ENCODE data around the gene TRIM25. TPM values are rescaled to one million over a fixed set of nuclear protein-coding genes. Genes with fewer than 3 reads are reported as not detected.

The TRIM25 gene
- total RNA-seq, 1 experiment from 2014 or later: 107 TPM

- peaks cover 28% of the 10 kb centered on the region for H3K4me1 Mint-ChIP-seq (ENCODE audit: low read depth, unreplicated experiment)
- H3K4me3 Mint-ChIP-seq (ENCODE audit: low read depth, unreplicated experiment): peak overlapping the region; percentile 83
- TF ChIP-seq CTCF (IDR thresholded peaks at IDR 0.05; ENCODE audit: unreplicated experiment): no peak
- no peaks in the 10 kb centered on the region for H3K27me3 Mint-ChIP-seq (ENCODE audit: unreplicated experiment)
- CTCF ChIA-PET: interaction anchor here (0.6 kb wide), 1 partner anchor 96 kb away, joined by 5 read pairs; no protein-coding TSS in a partner anchor
- intact Hi-C loops (cut with micrococcal nuclease; ENCODE audit: unreplicated experiment): no loop called here
- H3K36me3 Mint-ChIP-seq (ENCODE audit: insufficient read depth, unreplicated experiment): peaks cover 60% of the 10 kb centered on the region
- no TSS peak for BruUV-seq (replicated peaks)
- H3K9me3 Mint-ChIP-seq (ENCODE audit: low read depth, unreplicated experiment): peaks cover 5% of the 10 kb centered on the region
- no peak for DNase-seq
- peak overlapping the region; percentile 90 for H3K27ac Mint-ChIP-seq (ENCODE audit: unreplicated experiment)
These were observed 878 bp upstream of the TRIM25 start for GRCh38 chr17:56914581-56915273.

GRCh38 chr17:56913353-56913866 lies 439 bp downstream of the TRIM25 start:
- Mint-ChIP-seq H3K4me3 (ENCODE audit: low read depth, unreplicated experiment) (peak overlapping the region; percentile 83), H3K36me3 (ENCODE audit: insufficient read depth, unreplicated experiment) (peaks cover 65% of the 10 kb centered on the region), H3K9me3 (ENCODE audit: low read depth, unreplicated experiment) (peaks cover 2% of the 10 kb centered on the region), H3K27me3 (ENCODE audit: unreplicated experiment) (no peaks in the 10 kb centered on the region), H3K27ac (ENCODE audit: unreplicated experiment) (peak overlapping the region; percentile 90), H3K4me1 (ENCODE audit: low read depth, unreplicated experiment) (peaks cover 35% of the 10 kb centered on the region)
- no peak for TF ChIP-seq CTCF (IDR thresholded peaks at IDR 0.05; ENCODE audit: unreplicated experiment)
- DNase-seq: no peak
- TSS peak; percentile 53 for BruUV-seq (replicated peaks)
- CTCF ChIA-PET: interaction anchor here (0.8 to 1.7 kb wide), 2 partner anchors 17 to 94 kb away, joined by 4 to 5 read pairs; no protein-coding TSS in a partner anchor
- intact Hi-C loops (cut with micrococcal nuclease; ENCODE audit: unreplicated experiment): no loop called here

GRCh38 chr17:56913000-56913311 lies 893 bp downstream of the TRIM25 start:
- Mint-ChIP-seq H3K4me3 (ENCODE audit: low read depth, unreplicated experiment) (peak overlapping the region; percentile 83), H3K9me3 (ENCODE audit: low read depth, unreplicated experiment) (peaks cover 2% of the 10 kb centered on the region), H3K27ac (ENCODE audit: unreplicated experiment) (peak overlapping the region; percentile 90), H3K36me3 (ENCODE audit: insufficient read depth, unreplicated experiment) (peaks cover 70% of the 10 kb centered on the region), H3K4me1 (ENCODE audit: low read depth, unreplicated experiment) (peaks cover 37% of the 10 kb centered on the region), H3K27me3 (ENCODE audit: unreplicated experiment) (no peaks in the 10 kb centered on the region)
- TF ChIP-seq CTCF (IDR thresholded peaks at IDR 0.05; ENCODE audit: unreplicated experiment): no peak
- intact Hi-C loops (cut with micrococcal nuclease; ENCODE audit: unreplicated experiment): no loop called here
- CTCF ChIA-PET: interaction anchor here (1.7 kb wide), 1 partner anchor 93 kb away, joined by 5 read pairs; no protein-coding TSS in a partner anchor
- no TSS peak for BruUV-seq (replicated peaks)
- no peak for DNase-seq

- CTCF ChIA-PET: interaction anchor here (1.7 kb wide), 1 partner anchor 93 kb away, joined by 5 read pairs; no protein-coding TSS in a partner anchor
- BruUV-seq (replicated peaks): no TSS peak
These were observed 1.5 kb downstream of the TRIM25 start for GRCh38 chr17:56912105-56912999.

More at GRCh38 chr17:56912105-56912999, 1.5 kb downstream of the TRIM25 start:
- TF ChIP-seq CTCF (IDR thresholded peaks at IDR 0.05; ENCODE audit: unreplicated experiment): no peak
- peaks cover 37% of the 10 kb centered on the region for H3K4me1 Mint-ChIP-seq (ENCODE audit: low read depth, unreplicated experiment)
- H3K9me3 Mint-ChIP-seq (ENCODE audit: low read depth, unreplicated experiment): peaks cover 2% of the 10 kb centered on the region
- H3K4me3 Mint-ChIP-seq (ENCODE audit: low read depth, unreplicated experiment): peak overlapping the region; percentile 83
- no peak for DNase-seq
- intact Hi-C loops (cut with micrococcal nuclease; ENCODE audit: unreplicated experiment): no loop called here
- H3K36me3 Mint-ChIP-seq (ENCODE audit: insufficient read depth, unreplicated experiment): peaks cover 76% of the 10 kb centered on the region
- H3K27me3 Mint-ChIP-seq (ENCODE audit: unreplicated experiment): no peaks in the 10 kb centered on the region
- H3K27ac Mint-ChIP-seq (ENCODE audit: unreplicated experiment): peak overlapping the region; percentile 36
